Measurements from ENCODE around the gene LRCH3. TPM values are rescaled to one million over a fixed set of nuclear protein-coding genes. Genes with fewer than 3 reads are reported as not detected.
A peak's percentile ranks its signal among the peaks of the same experiment; 100 is the strongest.

The LRCH3 gene
- total and polyA plus RNA-seq, 7 experiments from 2014 or later: 13.5 to 75.5 (median 58.8) TPM

- H3K27ac Mint-ChIP-seq: peak overlapping the region in 4 of 9 donors; percentile 43 to 71 (median 54)
- ATAC-seq: no peak
- H3K4me3 Mint-ChIP-seq: peak overlapping the region in 1 of 10 donors; percentile 28
- peaks cover 0 to 9% (median 6%) of the 10 kb centered on the region in 5 donors for H3K36me3 Mint-ChIP-seq
- no peak overlapping the region for H3K27ac ChIP-seq (ENCODE audit: low read depth, low read length)
- CTCF ChIA-PET: interaction anchor here (0.7 to 1.3 kb wide), 3 partner anchors 11 to 54 kb away, joined by 3 to 4 read pairs (median 3); no protein-coding TSS in a partner anchor
- H3K4me1 Mint-ChIP-seq: peaks cover 33 to 61% (median 55%) of the 10 kb centered on the region in 7 donors
- H3K27me3 Mint-ChIP-seq: no peaks in the 10 kb centered on the region
- intact Hi-C loops (cut with micrococcal nuclease): loop anchor here (1.0 to 2.0 kb wide), 7 partner anchors 10 to 204 kb away; partner anchors contain the start of genes FYTTD1 (in 2 of the 2) and LRCH3 (in 1 of the 2)
- no peak overlapping the region for H3K4me3 ChIP-seq (ENCODE audit: low read length)
- H3K9me3 Mint-ChIP-seq: no peaks in the 10 kb centered on the region
- POLR2A ChIA-PET: interaction anchor here (1.0 kb wide), 1 partner anchor 14 kb away, joined by 4 read pairs; no protein-coding TSS in a partner anchor
- H3K27me3 ChIP-seq (ENCODE audit: control insufficient read depth in 2 of 2, insufficient read depth in 2 of 2, low read length in 2 of 2): no peaks in the 10 kb centered on the region
- peak in 1 of 9 donors; percentile 18 for DNase-seq
- H3K9me3 ChIP-seq (ENCODE audit: control insufficient read depth in 2 of 3, low read length in 3 of 3): no peaks in the 10 kb centered on the region
- H3K4me1 ChIP-seq (ENCODE audit: control insufficient read depth in 2 of 2, insufficient read depth in 2 of 2, low read length in 2 of 2): peaks cover 13 to 19% of the 10 kb centered on the region in 2 donors
- H3K36me3 ChIP-seq (ENCODE audit: control insufficient read depth in 2 of 3, insufficient read depth in 3 of 3, low read length in 3 of 3): no peaks in the 10 kb centered on the region
Observed at GRCh38 chr3:197802779-197803459, 11.9 kb downstream of the LRCH3 start.

GRCh38 chr3:197804511-197804910 is 13.5 kb downstream of the LRCH3 start:
- ATAC-seq (no peak), DNase-seq (no peak)
- Mint-ChIP-seq H3K4me3 (no peak overlapping the region), H3K9me3 (no peaks in the 10 kb centered on the region), H3K36me3 (peaks cover 0 to 9% (median 8%) of the 10 kb centered on the region in 5 donors), H3K27ac (no peak overlapping the region), H3K27me3 (no peaks in the 10 kb centered on the region), H3K4me1 (peaks cover 33 to 63% (median 58%) of the 10 kb centered on the region in 7 donors)
- Histone ChIP-seq H3K4me3 (ENCODE audit: low read length) (no peak overlapping the region), H3K36me3 (ENCODE audit: control insufficient read depth in 2 of 3, insufficient read depth in 3 of 3, low read length in 3 of 3) (no peaks in the 10 kb centered on the region), H3K27me3 (ENCODE audit: control insufficient read depth in 2 of 2, insufficient read depth in 2 of 2, low read length in 2 of 2) (no peaks in the 10 kb centered on the region), H3K27ac (ENCODE audit: low read depth, low read length) (no peak overlapping the region), H3K9me3 (ENCODE audit: control insufficient read depth in 2 of 3, low read length in 3 of 3) (no peaks in the 10 kb centered on the region), H3K4me1 (ENCODE audit: control insufficient read depth in 2 of 2, insufficient read depth in 2 of 2, low read length in 2 of 2) (peaks cover 13 to 17% of the 10 kb centered on the region in 2 donors)
- intact Hi-C loops (cut with micrococcal nuclease): no loop called here
- POLR2A ChIA-PET: no interaction called here
- CTCF ChIA-PET: interaction anchor here (0.5 kb wide), 1 partner anchor 24 kb away, joined by 4 read pairs; no protein-coding TSS in a partner anchor

DNA sequence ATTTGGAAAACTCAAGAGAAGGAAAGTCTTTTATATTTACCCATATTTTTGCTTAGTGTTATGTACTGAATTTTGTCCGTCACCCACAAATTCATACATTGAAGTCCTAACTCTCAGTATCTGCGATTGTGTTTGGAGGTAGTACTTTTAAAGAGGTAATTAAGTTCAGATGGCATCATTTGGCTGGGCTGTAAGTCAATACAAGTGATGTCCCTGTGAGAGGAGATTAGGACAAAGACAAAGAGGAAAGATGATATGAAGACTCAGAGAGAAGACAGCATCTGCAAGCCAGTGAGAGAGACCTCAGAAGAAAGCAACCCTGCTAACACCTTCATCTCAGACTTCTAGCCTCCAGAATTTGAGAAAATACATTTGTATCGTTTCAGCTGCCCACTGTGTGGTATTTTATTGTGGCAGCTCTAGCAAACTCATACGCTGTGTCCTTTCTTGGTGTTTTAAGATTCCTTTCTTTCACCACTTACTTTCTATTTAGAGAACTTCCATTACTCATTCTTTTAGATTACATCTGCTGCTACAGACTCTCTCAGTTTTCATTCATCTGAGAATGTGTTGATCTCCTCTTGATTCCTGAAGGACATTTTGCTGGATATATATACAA is 17.0 kb downstream of the LRCH3 start:
- ChIA-PET POLR2A (interaction anchor here (0.7 kb wide), 1 partner anchor 39 kb away, joined by 3 read pairs; no protein-coding TSS in a partner anchor), CTCF (no interaction called here)
- H3K4me3 ChIP-seq (ENCODE audit: low read length): no peak overlapping the region
- Mint-ChIP-seq H3K4me3 (peak overlapping the region in 1 of 10 donors; percentile 22), H3K36me3 (peaks cover 0 to 9% (median 8%) of the 10 kb centered on the region in 5 donors), H3K4me1 (peaks cover 15 to 50% (median 43%) of the 10 kb centered on the region in 7 donors), H3K9me3 (no peaks in the 10 kb centered on the region), H3K27ac (peak overlapping the region in 5 of 9 donors; percentile 3 to 72 (median 21)), H3K27me3 (no peaks in the 10 kb centered on the region)
- no peaks in the 10 kb centered on the region for H3K36me3 ChIP-seq (ENCODE audit: control insufficient read depth in 2 of 3, insufficient read depth in 3 of 3, low read length in 3 of 3)
- H3K4me1 ChIP-seq (ENCODE audit: control insufficient read depth in 2 of 2, insufficient read depth in 2 of 2, low read length in 2 of 2): peaks cover 0 to 4% of the 10 kb centered on the region in 2 donors
- intact Hi-C loops (cut with micrococcal nuclease): no loop called here
- no peaks in the 10 kb centered on the region for H3K27me3 ChIP-seq (ENCODE audit: control insufficient read depth in 2 of 2, insufficient read depth in 2 of 2, low read length in 2 of 2)
- DNase-seq (no peak), ATAC-seq (no peak)
- H3K27ac ChIP-seq (ENCODE audit: low read depth, low read length): no peak overlapping the region
- H3K9me3 ChIP-seq (ENCODE audit: control insufficient read depth in 2 of 3, low read length in 3 of 3): no peaks in the 10 kb centered on the region

GRCh38 chr3:197809356-197810020 is 18.4 kb downstream of the LRCH3 start:
- Mint-ChIP-seq H3K4me1 (peaks cover 15 to 54% (median 48%) of the 10 kb centered on the region in 7 donors), H3K27ac (peak overlapping the region in 8 of 9 donors; percentile 0 to 73 (median 42)), H3K4me3 (peak overlapping the region in 2 of 10 donors; percentile 2 to 48), H3K27me3 (no peaks in the 10 kb centered on the region), H3K36me3 (peaks cover 0 to 15% (median 13%) of the 10 kb centered on the region in 5 donors), H3K9me3 (peaks cover 0 to 2% (median 0%) of the 10 kb centered on the region in 11 donors)
- Histone ChIP-seq H3K27ac (ENCODE audit: low read depth, low read length) (no peak overlapping the region), H3K27me3 (ENCODE audit: control insufficient read depth in 2 of 2, insufficient read depth in 2 of 2, low read length in 2 of 2) (no peaks in the 10 kb centered on the region), H3K4me3 (ENCODE audit: low read length) (no peak overlapping the region), H3K36me3 (ENCODE audit: control insufficient read depth in 2 of 3, insufficient read depth in 3 of 3, low read length in 3 of 3) (no peaks in the 10 kb centered on the region), H3K4me1 (ENCODE audit: control insufficient read depth in 2 of 2, insufficient read depth in 2 of 2, low read length in 2 of 2) (peaks cover 0 to 1% of the 10 kb centered on the region in 2 donors), H3K9me3 (ENCODE audit: control insufficient read depth in 2 of 3, low read length in 3 of 3) (no peaks in the 10 kb centered on the region)
- no peak for ATAC-seq
- DNase-seq: no peak
- intact Hi-C loops (cut with micrococcal nuclease): no loop called here
- CTCF ChIA-PET: no interaction called here
- POLR2A ChIA-PET: interaction anchor here (0.6 to 0.7 kb wide), 2 partner anchors 16 to 17 kb away, joined by 4 read pairs; no protein-coding TSS in a partner anchor

GRCh38 chr3:197810901-197811300 is 19.8 kb downstream of the LRCH3 start:
- no peak overlapping the region for H3K27ac ChIP-seq (ENCODE audit: low read depth, low read length)
- no peak for DNase-seq
- intact Hi-C loops (cut with micrococcal nuclease): no loop called here
- no peak for ATAC-seq
- no peaks in the 10 kb centered on the region for H3K27me3 ChIP-seq (ENCODE audit: control insufficient read depth in 2 of 2, insufficient read depth in 2 of 2, low read length in 2 of 2)
- no peaks in the 10 kb centered on the region for H3K27me3 Mint-ChIP-seq
- POLR2A ChIA-PET: no interaction called here
- CTCF ChIA-PET: no interaction called here
- H3K9me3 Mint-ChIP-seq: peaks cover 0 to 2% (median 0%) of the 10 kb centered on the region in 11 donors
- H3K4me1 Mint-ChIP-seq: peaks cover 18 to 58% (median 52%) of the 10 kb centered on the region in 7 donors
- no peak overlapping the region for H3K27ac Mint-ChIP-seq
- H3K9me3 ChIP-seq (ENCODE audit: control insufficient read depth in 2 of 3, low read length in 3 of 3): no peaks in the 10 kb centered on the region
- peaks cover 0 to 3% (median 0%) of the 10 kb centered on the region in 3 experiments for H3K36me3 ChIP-seq (ENCODE audit: control insufficient read depth in 2 of 3, insufficient read depth in 3 of 3, low read length in 3 of 3)
- peaks cover 0 to 15% (median 13%) of the 10 kb centered on the region in 5 donors for H3K36me3 Mint-ChIP-seq
- H3K4me3 Mint-ChIP-seq: no peak overlapping the region
- H3K4me1 ChIP-seq (ENCODE audit: control insufficient read depth in 2 of 2, insufficient read depth in 2 of 2, low read length in 2 of 2): no peaks in the 10 kb centered on the region
- no peak overlapping the region for H3K4me3 ChIP-seq (ENCODE audit: low read length)

DNA sequence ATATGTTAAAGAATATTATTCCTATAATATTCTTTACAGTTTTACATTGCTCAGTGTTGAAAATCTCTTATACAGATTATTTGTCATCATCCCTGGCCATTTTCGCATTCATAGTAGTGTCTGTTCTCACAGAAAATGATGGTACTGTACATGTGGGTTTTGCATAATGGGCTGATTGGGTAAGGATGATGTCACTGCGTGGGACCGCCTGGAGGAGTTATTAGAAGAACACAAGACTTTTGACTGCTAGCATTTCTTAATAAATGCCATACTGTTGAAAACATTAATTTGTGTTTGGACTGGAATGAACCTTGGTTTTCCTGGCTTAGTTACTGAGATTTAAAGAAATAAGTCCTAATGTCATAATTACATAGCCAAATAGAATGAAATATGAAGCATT is 20.3 kb downstream of the LRCH3 start:
- H3K36me3 Mint-ChIP-seq: peaks cover 0 to 14% (median 9%) of the 10 kb centered on the region in 5 donors
- ATAC-seq (no peak), DNase-seq (no peak)
- no peak overlapping the region for H3K4me3 Mint-ChIP-seq
- CTCF ChIA-PET: no interaction called here
- peak overlapping the region in 2 of 9 donors; percentile 2 to 28 for H3K27ac Mint-ChIP-seq
- Histone ChIP-seq H3K27ac (ENCODE audit: low read depth, low read length) (no peak overlapping the region), H3K27me3 (ENCODE audit: control insufficient read depth in 2 of 2, insufficient read depth in 2 of 2, low read length in 2 of 2) (no peaks in the 10 kb centered on the region), H3K9me3 (ENCODE audit: control insufficient read depth in 2 of 3, low read length in 3 of 3) (no peaks in the 10 kb centered on the region), H3K36me3 (ENCODE audit: control insufficient read depth in 2 of 3, insufficient read depth in 3 of 3, low read length in 3 of 3) (peaks cover 0 to 3% (median 0%) of the 10 kb centered on the region in 3 experiments), H3K4me1 (ENCODE audit: control insufficient read depth in 2 of 2, insufficient read depth in 2 of 2, low read length in 2 of 2) (no peaks in the 10 kb centered on the region), H3K4me3 (ENCODE audit: low read length) (no peak overlapping the region)
- no peaks in the 10 kb centered on the region for H3K27me3 Mint-ChIP-seq
- intact Hi-C loops (cut with micrococcal nuclease): no loop called here
- peaks cover 18 to 58% (median 52%) of the 10 kb centered on the region in 7 donors for H3K4me1 Mint-ChIP-seq
- POLR2A ChIA-PET: no interaction called here
- H3K9me3 Mint-ChIP-seq: peaks cover 0 to 2% (median 0%) of the 10 kb centered on the region in 11 donors

Measured in naive thymus-derived CD4-positive, alpha-beta T cell (primary cell).